ENCODE data around the gene ZNF226. TPM values are rescaled to one million over a fixed set of nuclear protein-coding genes. Genes with fewer than 3 reads are reported as not detected.
A peak's percentile ranks its signal among the peaks of the same experiment; 100 is the strongest.
"Not testable (repeated sequence)": the region's sequence is repeated elsewhere in the genome, so short reads cannot be mapped to it uniquely, and the experiment has no call there.

Gene ZNF226
- total RNA-seq, 1 experiment from 2014 or later: 21.4 TPM

DNA sequence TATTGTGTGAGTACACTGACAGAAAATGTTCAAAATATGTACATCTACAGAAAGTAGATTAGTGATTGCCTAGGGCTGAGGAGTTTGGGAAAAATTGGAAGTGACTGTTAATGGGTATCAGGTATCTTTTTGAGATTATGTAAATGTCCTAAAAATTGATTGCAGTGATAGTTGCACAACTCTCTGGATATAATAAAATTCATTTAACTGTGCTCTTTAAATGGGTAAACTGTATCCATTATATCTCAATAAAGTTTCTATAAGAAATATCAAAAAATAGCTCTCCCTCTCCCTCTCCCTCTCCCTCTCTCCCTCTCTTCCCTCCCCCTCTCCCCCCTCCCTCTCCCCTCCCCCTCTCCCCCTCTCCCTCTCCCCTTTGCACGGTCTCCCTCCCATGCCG, 38.1 kb downstream of the ZNF226 start:
- no peak for DNase-seq (ENCODE audit: low spot score)
- no peaks in the 10 kb centered on the region for H3K36me3 ChIP-seq (ENCODE audit: insufficient read depth, low read length, poor library complexity, severe bottlenecking)
- no peak overlapping the region for H3K4me3 ChIP-seq (ENCODE audit: low read depth, low read length, poor library complexity, severe bottlenecking)
- ChIA-PET POLR2A (ENCODE audit: low non-redundant PET) (no interaction called here), CTCF (no interaction called here)
- H3K9me3 ChIP-seq (ENCODE audit: low read depth, low read length, poor library complexity, severe bottlenecking): peaks cover 10% of the 10 kb centered on the region
- intact Hi-C loops (cut with micrococcal nuclease; ENCODE audit: unreplicated experiment): no loop called here
- no peak for TF ChIP-seq EZH2 (IDR thresholded peaks at IDR 0.05; ENCODE audit: borderline replicate concordance, low read depth, low read length, poor library complexity, severe bottlenecking)
- no peak for TF ChIP-seq CTCF (conservative IDR thresholded peaks at IDR 0.05; ENCODE audit: low read depth, low read length)
- no TSS peak for BruUV-seq (replicated peaks)
- no peaks in the 10 kb centered on the region for H3K4me1 ChIP-seq (ENCODE audit: insufficient read depth, low read length, poor library complexity, severe bottlenecking)
- H3K27ac ChIP-seq (ENCODE audit: low read depth, low read length, poor library complexity, severe bottlenecking): no peak overlapping the region
- no peaks in the 10 kb centered on the region for H3K27me3 ChIP-seq (replicated peaks; ENCODE audit: insufficient read depth, low read depth, low read length, poor library complexity)

GRCh38 chr19:44203877-44204276, 39.0 kb downstream of the ZNF226 start:
- CTCF ChIA-PET; H3K27ac ChIP-seq (ENCODE audit: low read depth, low read length, poor library complexity, severe bottlenecking); BruUV-seq (replicated peaks); H3K36me3 ChIP-seq (ENCODE audit: insufficient read depth, low read length, poor library complexity, severe bottlenecking); H3K27me3 ChIP-seq (replicated peaks; ENCODE audit: insufficient read depth, low read depth, low read length, poor library complexity); DNase-seq (ENCODE audit: low spot score); intact Hi-C loops (cut with micrococcal nuclease; ENCODE audit: unreplicated experiment); H3K4me1 ChIP-seq (ENCODE audit: insufficient read depth, low read length, poor library complexity, severe bottlenecking); H3K4me3 ChIP-seq (ENCODE audit: low read depth, low read length, poor library complexity, severe bottlenecking); POLR2A ChIA-PET (ENCODE audit: low non-redundant PET): not testable (repeated sequence)
- peaks cover 10% of the 10 kb centered on the region for H3K9me3 ChIP-seq (ENCODE audit: low read depth, low read length, poor library complexity, severe bottlenecking)

- H3K4me1 ChIP-seq (ENCODE audit: insufficient read depth, low read length, poor library complexity, severe bottlenecking): no peaks in the 10 kb centered on the region
- no peak overlapping the region for H3K27ac ChIP-seq (ENCODE audit: low read depth, low read length, poor library complexity, severe bottlenecking)
- ChIA-PET POLR2A (ENCODE audit: low non-redundant PET) (no interaction called here), CTCF (no interaction called here)
- H3K36me3 ChIP-seq (ENCODE audit: insufficient read depth, low read length, poor library complexity, severe bottlenecking): no peaks in the 10 kb centered on the region
- no peak for DNase-seq (ENCODE audit: low spot score)
- intact Hi-C loops (cut with micrococcal nuclease; ENCODE audit: unreplicated experiment): no loop called here
- BruUV-seq (replicated peaks): no TSS peak
- H3K4me3 ChIP-seq (ENCODE audit: low read depth, low read length, poor library complexity, severe bottlenecking): no peak overlapping the region
- no peak for TF ChIP-seq EZH2 (IDR thresholded peaks at IDR 0.05; ENCODE audit: borderline replicate concordance, low read depth, low read length, poor library complexity, severe bottlenecking)
- no peak for TF ChIP-seq CTCF (conservative IDR thresholded peaks at IDR 0.05; ENCODE audit: low read depth, low read length)
- H3K27me3 ChIP-seq (replicated peaks; ENCODE audit: insufficient read depth, low read depth, low read length, poor library complexity): no peaks in the 10 kb centered on the region
- peaks cover 10% of the 10 kb centered on the region for H3K9me3 ChIP-seq (ENCODE audit: low read depth, low read length, poor library complexity, severe bottlenecking)
These were observed 39.9 kb downstream of the ZNF226 start for GRCh38 chr19:44204772-44205171.

DNA sequence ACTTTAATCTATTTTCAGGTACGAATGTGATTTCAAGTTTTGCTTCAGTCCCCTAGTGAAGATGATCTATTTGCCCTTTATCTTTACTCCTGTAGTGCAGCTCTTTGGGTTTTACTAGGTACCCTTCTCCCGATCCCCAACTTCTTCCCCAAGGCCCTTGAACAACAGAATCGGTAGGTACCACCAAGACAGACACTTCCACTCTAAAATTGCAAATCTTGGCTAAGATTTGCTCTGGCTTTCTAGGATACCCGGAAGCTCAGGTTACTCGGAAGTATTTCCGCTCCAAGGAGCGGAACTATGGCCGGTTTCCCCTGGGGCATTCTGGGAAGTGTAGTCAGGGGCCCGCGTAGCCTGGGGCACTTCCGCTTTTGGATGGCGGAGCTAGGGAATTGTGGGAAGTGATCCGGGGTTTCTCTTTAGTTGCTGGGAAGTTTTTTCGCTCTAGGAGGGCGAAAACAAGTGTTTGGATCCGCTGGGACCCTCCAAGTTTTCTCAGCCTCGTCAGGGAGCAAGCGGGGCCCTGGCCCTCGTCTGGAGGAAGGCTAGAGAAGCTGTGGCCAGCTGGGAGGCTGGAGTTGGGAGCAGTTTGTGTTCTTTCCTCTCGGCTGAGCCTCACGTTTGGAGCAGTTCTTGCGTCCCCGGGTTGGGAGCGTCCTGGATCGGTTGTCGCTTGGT, 42.4 kb downstream of the ZNF226 start:
- intact Hi-C loops (cut with micrococcal nuclease; ENCODE audit: unreplicated experiment): no loop called here
- TF ChIP-seq CTCF (conservative IDR thresholded peaks at IDR 0.05; ENCODE audit: low read depth, low read length) (no peak), EZH2 (IDR thresholded peaks at IDR 0.05; ENCODE audit: borderline replicate concordance, low read depth, low read length, poor library complexity, severe bottlenecking) (no peak)
- BruUV-seq (replicated peaks): no TSS peak
- CTCF ChIA-PET: no interaction called here
- Histone ChIP-seq H3K4me3 (ENCODE audit: low read depth, low read length, poor library complexity, severe bottlenecking) (peak overlapping the region; percentile 57), H3K4me1 (ENCODE audit: insufficient read depth, low read length, poor library complexity, severe bottlenecking) (no peaks in the 10 kb centered on the region), H3K9me3 (ENCODE audit: low read depth, low read length, poor library complexity, severe bottlenecking) (peaks cover 16% of the 10 kb centered on the region), H3K27me3 (replicated peaks; ENCODE audit: insufficient read depth, low read depth, low read length, poor library complexity) (no peaks in the 10 kb centered on the region), H3K27ac (ENCODE audit: low read depth, low read length, poor library complexity, severe bottlenecking) (peak overlapping the region; percentile 85), H3K36me3 (ENCODE audit: insufficient read depth, low read length, poor library complexity, severe bottlenecking) (no peaks in the 10 kb centered on the region)
- peak; percentile 98 for DNase-seq (ENCODE audit: low spot score)
- POLR2A ChIA-PET (ENCODE audit: low non-redundant PET): no interaction called here

Measured in A673 (cell line).